Measurements from ENCODE around the gene ADCY10. TPM values are rescaled to one million over a fixed set of nuclear protein-coding genes. Genes with fewer than 3 reads are reported as not detected.
A peak's percentile ranks its signal among the peaks of the same experiment; 100 is the strongest.

ADCY10 gene
- total and polyA plus RNA-seq, 2 donors (not counting 1 experiment from before 2014, with no cell fraction given), result 0.09 to 0.17 TPM

- no peaks in the 10 kb centered on the region for H3K36me3 ChIP-seq (ENCODE audit: control insufficient read depth, insufficient read depth, low read length)
- no peak for DNase-seq (ENCODE audit: low read depth in 2 of 2)
- H3K9ac ChIP-seq (ENCODE audit: insufficient read depth, low read length), result no peak overlapping the region
- H4K20me1 ChIP-seq (ENCODE audit: control insufficient read depth, extremely low read depth, insufficient read depth, low read length), result no peaks in the 10 kb centered on the region
- H3K4me3 ChIP-seq (replicated peaks in 1 of 4; ENCODE audit: control extremely low read depth in 1 of 4, insufficient read depth in 1 of 4, low read depth in 3 of 4, low read length in 4 of 4), result no peak overlapping the region
- H3K9me3 ChIP-seq (ENCODE audit: control insufficient read depth, insufficient read depth, low read depth, low read length), result no peaks in the 10 kb centered on the region
- no peaks in the 10 kb centered on the region for H3K27me3 ChIP-seq (ENCODE audit: control insufficient read depth, insufficient read depth, low read length)
- no peaks in the 10 kb centered on the region for H3K4me1 ChIP-seq (ENCODE audit: control insufficient read depth, extremely low read depth, insufficient read depth, low read length)
- no peaks in the 10 kb centered on the region for H3K79me2 ChIP-seq (ENCODE audit: control insufficient read depth, insufficient read depth, low read length)
- no peak overlapping the region for H3K27ac ChIP-seq (ENCODE audit: insufficient read depth, low read length)
- H2AFZ ChIP-seq (ENCODE audit: low read length), result no peak overlapping the region
- H3K4me2 ChIP-seq (ENCODE audit: extremely low read depth, insufficient read depth, low read length), result no peak overlapping the region
- TF ChIP-seq EZH2 (IDR thresholded peaks at IDR 0.05; ENCODE audit: low read length, missing control alignments) (no peak), CTCF (conservative IDR thresholded peaks at IDR 0.05 in 1 of 2, IDR thresholded peaks at IDR 0.05 in 1 of 2; ENCODE audit: low read depth in 1 of 2, low read length in 2 of 2) (no peak)
Measured at GRCh38 chr1:167910530-167910929, 3.4 kb downstream of the ADCY10 start.

DNA sequence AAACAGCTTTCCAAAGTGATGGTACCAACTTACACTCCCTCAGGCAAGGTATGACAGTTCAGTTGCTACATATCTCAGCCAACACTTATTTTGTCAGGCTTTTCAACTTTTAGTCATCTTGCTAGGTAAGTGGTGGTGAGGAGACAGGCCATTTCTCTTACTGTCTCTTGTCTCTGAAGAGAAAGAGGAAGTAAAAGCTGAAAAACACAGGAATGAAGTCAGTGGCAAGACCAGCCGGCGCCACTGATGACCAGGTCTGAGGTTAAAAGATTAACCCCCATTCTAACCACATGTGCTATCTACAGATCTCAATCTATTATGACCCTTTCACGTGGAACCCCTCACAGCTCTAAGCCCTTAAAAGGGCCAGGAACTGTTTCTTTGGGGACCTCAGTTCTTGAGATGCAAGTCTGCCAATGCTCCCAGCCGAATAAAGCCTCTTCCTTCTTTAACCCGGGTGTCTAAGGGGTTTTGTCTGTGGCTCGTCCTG lies 4.2 kb downstream of the ADCY10 start:
- Histone ChIP-seq H3K4me3 (replicated peaks in 1 of 4; ENCODE audit: control extremely low read depth in 1 of 4, insufficient read depth in 1 of 4, low read depth in 3 of 4, low read length in 4 of 4) (no peak overlapping the region), H3K9me3 (ENCODE audit: control insufficient read depth, insufficient read depth, low read depth, low read length) (no peaks in the 10 kb centered on the region), H3K36me3 (ENCODE audit: control insufficient read depth, insufficient read depth, low read length) (no peaks in the 10 kb centered on the region), H3K79me2 (ENCODE audit: control insufficient read depth, insufficient read depth, low read length) (no peaks in the 10 kb centered on the region), H4K20me1 (ENCODE audit: control insufficient read depth, extremely low read depth, insufficient read depth, low read length) (no peaks in the 10 kb centered on the region), H3K9ac (ENCODE audit: insufficient read depth, low read length) (no peak overlapping the region), H3K4me1 (ENCODE audit: control insufficient read depth, extremely low read depth, insufficient read depth, low read length) (no peaks in the 10 kb centered on the region), H3K27me3 (ENCODE audit: control insufficient read depth, insufficient read depth, low read length) (no peaks in the 10 kb centered on the region), H3K27ac (ENCODE audit: insufficient read depth, low read length) (no peak overlapping the region), H3K4me2 (ENCODE audit: extremely low read depth, insufficient read depth, low read length) (no peak overlapping the region), H2AFZ (ENCODE audit: low read length) (no peak overlapping the region)
- no peak for TF ChIP-seq CTCF (conservative IDR thresholded peaks at IDR 0.05 in 1 of 2, IDR thresholded peaks at IDR 0.05 in 1 of 2; ENCODE audit: low read depth in 1 of 2, low read length in 2 of 2)
- TF ChIP-seq EZH2 (IDR thresholded peaks at IDR 0.05; ENCODE audit: low read length, missing control alignments), result no peak
- DNase-seq (ENCODE audit: low read depth in 2 of 2), result no peak

DNA sequence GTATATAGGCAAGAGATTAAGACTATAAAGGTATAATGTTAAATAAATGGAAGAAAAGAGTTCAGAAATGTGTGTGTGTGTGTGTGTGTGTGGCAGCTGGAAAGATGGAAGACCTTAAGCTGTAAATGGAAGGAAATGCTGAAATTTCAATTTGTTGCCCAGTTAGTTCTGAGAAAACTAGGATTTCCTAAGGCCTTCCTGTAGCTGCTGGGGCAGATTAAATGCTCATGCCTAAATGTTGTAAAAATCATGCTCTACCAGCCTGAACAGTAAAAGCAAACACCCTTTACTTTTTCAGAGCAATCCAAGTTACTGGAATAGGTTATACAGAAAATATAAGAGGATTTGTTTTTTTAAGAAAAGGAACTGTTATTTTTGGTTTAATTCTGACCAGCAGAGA lies 8.3 kb downstream of the ADCY10 start:
- TF ChIP-seq CTCF (conservative IDR thresholded peaks at IDR 0.05 in 1 of 2, IDR thresholded peaks at IDR 0.05 in 1 of 2; ENCODE audit: low read depth in 1 of 2, low read length in 2 of 2), result no peak
- no peak for TF ChIP-seq EZH2 (IDR thresholded peaks at IDR 0.05; ENCODE audit: low read length, missing control alignments)
- H3K4me2 ChIP-seq (ENCODE audit: extremely low read depth, insufficient read depth, low read length), result no peak overlapping the region
- DNase-seq (ENCODE audit: low read depth in 2 of 2), result peak in 1 of 2 donors; percentile 18

More for the DNA sequence above, 8.3 kb downstream of the ADCY10 start:
- Histone ChIP-seq H3K36me3 (ENCODE audit: control insufficient read depth, insufficient read depth, low read length) (no peaks in the 10 kb centered on the region), H3K9me3 (ENCODE audit: control insufficient read depth, insufficient read depth, low read depth, low read length) (no peaks in the 10 kb centered on the region), H3K9ac (ENCODE audit: insufficient read depth, low read length) (no peak overlapping the region), H3K27ac (ENCODE audit: insufficient read depth, low read length) (no peak overlapping the region), H3K4me1 (ENCODE audit: control insufficient read depth, extremely low read depth, insufficient read depth, low read length) (no peaks in the 10 kb centered on the region), H3K79me2 (ENCODE audit: control insufficient read depth, insufficient read depth, low read length) (no peaks in the 10 kb centered on the region), H3K4me3 (replicated peaks in 1 of 4; ENCODE audit: control extremely low read depth in 1 of 4, insufficient read depth in 1 of 4, low read depth in 3 of 4, low read length in 4 of 4) (no peak overlapping the region), H4K20me1 (ENCODE audit: control insufficient read depth, extremely low read depth, insufficient read depth, low read length) (no peaks in the 10 kb centered on the region), H2AFZ (ENCODE audit: low read length) (no peak overlapping the region), H3K27me3 (ENCODE audit: control insufficient read depth, insufficient read depth, low read length) (no peaks in the 10 kb centered on the region)

Data from fibroblast of lung (primary cell).